Measurements from ENCODE around the gene HOXA13.

The HOXA13 gene

GRCh38 chr7:27204851-27205322, 5.0 kb upstream of the HOXA13 start:
- DNase-seq (ENCODE audit: low read depth) = no peak
- no peak overlapping the region for H3K4me3 ChIP-seq (ENCODE audit: low read depth, low read length)
- no peak for TF ChIP-seq CTCF (conservative IDR thresholded peaks at IDR 0.05; ENCODE audit: low read depth, low read length)

- DNase-seq (ENCODE audit: low read depth) = no peak
- TF ChIP-seq CTCF (conservative IDR thresholded peaks at IDR 0.05; ENCODE audit: low read depth, low read length) = no peak
- H3K4me3 ChIP-seq (ENCODE audit: low read depth, low read length) = no peak overlapping the region
Measured at GRCh38 chr7:27203964-27204594, 4.2 kb upstream of the HOXA13 start.

GRCh38 chr7:27203365-27203953, 3.6 kb upstream of the HOXA13 start:
- no peak for TF ChIP-seq CTCF (conservative IDR thresholded peaks at IDR 0.05; ENCODE audit: low read depth, low read length)
- no peak for DNase-seq (ENCODE audit: low read depth)
- no peak overlapping the region for H3K4me3 ChIP-seq (ENCODE audit: low read depth, low read length)

GRCh38 chr7:27202862-27203134, 2.9 kb upstream of the HOXA13 start:
- TF ChIP-seq CTCF (conservative IDR thresholded peaks at IDR 0.05; ENCODE audit: low read depth, low read length) = no peak
- H3K4me3 ChIP-seq (ENCODE audit: low read depth, low read length) = no peak overlapping the region
- no peak for DNase-seq (ENCODE audit: low read depth)

- TF ChIP-seq CTCF (conservative IDR thresholded peaks at IDR 0.05; ENCODE audit: low read depth, low read length) = no peak
- DNase-seq (ENCODE audit: low read depth) = no peak
- H3K4me3 ChIP-seq (ENCODE audit: low read depth, low read length) = no peak overlapping the region
Measured at GRCh38 chr7:27202018-27202861, 2.3 kb upstream of the HOXA13 start.

GRCh38 chr7:27201580-27202017, 1.7 kb upstream of the HOXA13 start:
- TF ChIP-seq CTCF (conservative IDR thresholded peaks at IDR 0.05; ENCODE audit: low read depth, low read length) = no peak

More at GRCh38 chr7:27201580-27202017, 1.7 kb upstream of the HOXA13 start:
- DNase-seq (ENCODE audit: low read depth) = no peak
- no peak overlapping the region for H3K4me3 ChIP-seq (ENCODE audit: low read depth, low read length)
